ENCODE measurements around the gene MMGT1. TPM values are rescaled to one million over a fixed set of nuclear protein-coding genes. Genes with fewer than 3 reads are reported as not detected.
A peak's percentile ranks its signal among the peaks of the same experiment; 100 is the strongest.

The MMGT1 gene
- total RNA-seq, 1 experiment from 2014 or later = 22.6 TPM

GRCh38 chrX:135974279-135974856, 580 bp upstream of the MMGT1 start:
- no peak overlapping the region for H2AFZ ChIP-seq (ENCODE audit: low read length)
- no CpG with 5 or more reads among the region's 32 CpGs for WGBS (ENCODE audit: extremely low coverage, insufficient read length, low lambda C conversion rate)
- no peak overlapping the region for H4K91ac ChIP-seq (ENCODE audit: insufficient read length, low read depth, low read length)
- peak; percentile 69 for DNase-seq
- H4K8ac ChIP-seq (replicated peaks; ENCODE audit: insufficient read length, low read depth, low read length) = no peak overlapping the region
- H3K27me3 ChIP-seq (ENCODE audit: insufficient read depth, low read length) = no peaks in the 10 kb centered on the region
- H3K23ac ChIP-seq (ENCODE audit: insufficient read length, low read depth, low read length) = no peak overlapping the region
- H3K56ac ChIP-seq (ENCODE audit: insufficient read length, low read depth, low read length) = no peak overlapping the region
- no peak overlapping the region for H4K5ac ChIP-seq (ENCODE audit: insufficient read length, low read depth, low read length)
- H3T11ph ChIP-seq (ENCODE audit: low read length) = no peak overlapping the region
- no peaks in the 10 kb centered on the region for H3K79me1 ChIP-seq (ENCODE audit: insufficient read depth, low read depth, low read length, poor library complexity, severe bottlenecking)
- H3K27ac ChIP-seq (ENCODE audit: insufficient read length, low read depth, low read length) = no peak overlapping the region
- H3K4me1 ChIP-seq (ENCODE audit: insufficient read depth, low read length) = no peaks in the 10 kb centered on the region
- H3K4ac ChIP-seq (ENCODE audit: low read depth, low read length) = no peak overlapping the region
- H3K4me2 ChIP-seq (ENCODE audit: insufficient read depth, insufficient read length, low read length) = peak overlapping the region; percentile 83
- peaks cover 57 to 66% of the 10 kb centered on the region in 2 experiments for H3K9me3 Mint-ChIP-seq
- peak overlapping the region in 2 of 3 experiments; percentile 59 to 76; a peak in 2 of 7 replicates for H3K27ac Mint-ChIP-seq
- peak overlapping the region; percentile 69 to 76 for H3K4me3 Mint-ChIP-seq
- H4K20me1 ChIP-seq (ENCODE audit: control insufficient read depth, insufficient read depth, insufficient read length) = no peaks in the 10 kb centered on the region
- no peaks in the 10 kb centered on the region for H3K27me3 Mint-ChIP-seq (ENCODE audit: low read depth)
- H3K9ac ChIP-seq (ENCODE audit: extremely low read depth, insufficient read length, low read length) = no peak overlapping the region
- H2AK5ac ChIP-seq (ENCODE audit: insufficient read length, low read length) = no peak overlapping the region
- no peak overlapping the region for H2BK5ac ChIP-seq (ENCODE audit: insufficient read length, low read length)
- H3K23me2 ChIP-seq (ENCODE audit: insufficient read length, low read depth, low read length, poor library complexity, severe bottlenecking) = peaks cover 5% of the 10 kb centered on the region
- peaks cover 14 to 15% of the 10 kb centered on the region in 2 experiments; a peak in 3 of 4 replicates for H3K4me1 Mint-ChIP-seq
- peaks cover 0 to 16% (median 0%) of the 10 kb centered on the region in 3 experiments; a peak in 3 of 7 replicates for H3K36me3 Mint-ChIP-seq (ENCODE audit: insufficient read depth in 1 of 3, low read depth in 3 of 3)
- no peak overlapping the region for H2BK12ac ChIP-seq (ENCODE audit: insufficient read length, low read depth, low read length)
- H2BK120ac ChIP-seq (ENCODE audit: low read depth, low read length, poor library complexity, severe bottlenecking) = no peak overlapping the region
- peaks cover 9% of the 10 kb centered on the region; the same call in 1 of the 2 replicates for H3K79me2 ChIP-seq (ENCODE audit: insufficient read depth, low read length)
- H3K18ac ChIP-seq (ENCODE audit: insufficient read length, low read depth, low read length) = no peak overlapping the region
- H2BK15ac ChIP-seq (ENCODE audit: low read depth, low read length) = no peak overlapping the region
- no peak overlapping the region for H2BK20ac ChIP-seq (ENCODE audit: low read depth, low read length, poor library complexity, severe bottlenecking)
- H3K14ac ChIP-seq (ENCODE audit: insufficient read depth, low read length) = no peak overlapping the region
- H3K9me3 ChIP-seq (ENCODE audit: control insufficient read depth, low read depth, low read length) = peaks cover 9% of the 10 kb centered on the region
- TF ChIP-seq CTCF (conservative IDR thresholded peaks at IDR 0.05) = no peak

Measured in H9 (cell line).